ENCODE measurements around the gene GSDMA.

- TF ChIP-seq CTCF (IDR thresholded peaks at IDR 0.05) (no peak), EP300 (IDR thresholded peaks at IDR 0.05) (no peak), POLR2A (IDR thresholded peaks at IDR 0.05) (no peak), POLR2AphosphoS5 (IDR thresholded peaks at IDR 0.05) (no peak)
These were observed 23.0 kb upstream of the GSDMA start for GRCh38 chr17:39939588-39940419.

Measured in suprapubic skin (tissue), 4 donors.